ENCODE measurements around the gene EIF3K.

DNA sequence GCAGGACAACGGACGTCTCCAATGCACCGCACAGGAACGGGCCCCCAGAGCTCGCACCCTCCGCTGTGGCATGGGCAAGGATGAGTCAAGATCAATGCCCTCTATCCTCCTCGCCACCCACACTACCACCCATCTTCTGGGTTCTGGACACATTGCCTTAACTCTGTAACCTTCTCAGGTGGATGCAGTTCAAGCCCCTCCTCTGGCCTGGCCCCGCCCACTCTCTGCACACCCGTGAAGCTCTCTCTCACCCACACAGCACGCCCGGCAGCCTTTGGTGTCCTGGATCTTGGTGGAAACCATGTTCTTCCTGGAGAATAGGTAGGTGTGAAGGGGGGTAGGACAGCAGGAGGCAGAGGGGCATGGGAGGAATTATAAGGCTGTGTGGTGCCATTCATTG, 21.9 kb upstream of the EIF3K start:
- TF ChIP-seq, protein P1, sequence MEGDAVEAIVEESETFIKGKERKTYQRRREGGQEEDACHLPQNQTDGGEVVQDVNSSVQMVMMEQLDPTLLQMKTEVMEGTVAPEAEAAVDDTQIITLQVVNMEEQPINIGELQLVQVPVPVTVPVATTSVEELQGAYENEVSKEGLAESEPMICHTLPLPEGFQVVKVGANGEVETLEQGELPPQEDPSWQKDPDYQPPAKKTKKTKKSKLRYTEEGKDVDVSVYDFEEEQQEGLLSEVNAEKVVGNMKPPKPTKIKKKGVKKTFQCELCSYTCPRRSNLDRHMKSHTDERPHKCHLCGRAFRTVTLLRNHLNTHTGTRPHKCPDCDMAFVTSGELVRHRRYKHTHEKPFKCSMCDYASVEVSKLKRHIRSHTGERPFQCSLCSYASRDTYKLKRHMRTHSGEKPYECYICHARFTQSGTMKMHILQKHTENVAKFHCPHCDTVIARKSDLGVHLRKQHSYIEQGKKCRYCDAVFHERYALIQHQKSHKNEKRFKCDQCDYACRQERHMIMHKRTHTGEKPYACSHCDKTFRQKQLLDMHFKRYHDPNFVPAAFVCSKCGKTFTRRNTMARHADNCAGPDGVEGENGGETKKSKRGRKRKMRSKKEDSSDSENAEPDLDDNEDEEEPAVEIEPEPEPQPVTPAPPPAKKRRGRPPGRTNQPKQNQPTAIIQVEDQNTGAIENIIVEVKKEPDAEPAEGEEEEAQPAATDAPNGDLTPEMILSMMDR (IDR thresholded peaks at IDR 0.05; ENCODE audit: control extremely low read depth in 1 of 3, insufficient read depth in 1 of 3, low read depth in 1 of 3, low read length in 3 of 3) = no peak
- TF ChIP-seq, protein P2, sequence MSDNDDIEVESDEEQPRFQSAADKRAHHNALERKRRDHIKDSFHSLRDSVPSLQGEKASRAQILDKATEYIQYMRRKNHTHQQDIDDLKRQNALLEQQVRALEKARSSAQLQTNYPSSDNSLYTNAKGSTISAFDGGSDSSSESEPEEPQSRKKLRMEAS (IDR thresholded peaks at IDR 0.05) = no peak
- TF ChIP-seq EZH2 (IDR thresholded peaks at IDR 0.05; ENCODE audit: low read depth, low read length, severe bottlenecking) = no peak
- TF ChIP-seq JUND (IDR thresholded peaks at IDR 0.05; ENCODE audit: low read length) = no peak
- TF ChIP-seq GABPA (IDR thresholded peaks at IDR 0.05; ENCODE audit: borderline replicate concordance, insufficient read depth, low read length) = no peak
- no peak for TF ChIP-seq CBX8 (IDR thresholded peaks at IDR 0.05; ENCODE audit: borderline replicate concordance, low read depth, low read length)
- TF ChIP-seq CBX5 (IDR thresholded peaks at IDR 0.05; ENCODE audit: low read depth, low read length) = no peak
- TF ChIP-seq RAD21 (IDR thresholded peaks at IDR 0.05 in 1 of 2, conservative IDR thresholded peaks at IDR 0.05 in 1 of 2; ENCODE audit: low read depth in 2 of 2, low read length in 2 of 2) = no peak

All from H1 (cell line).